ENCODE results near the gene CFAP69.

The CFAP69 gene

GRCh38 chr7:90244909-90245851, at the start of gene CFAP69:
Gene CFAP69 (plus strand): TSS chr7:90245174. CDS start chr7:90245425, 251 bp downstream.
- DNase-seq, result peak; percentile 16

DNA sequence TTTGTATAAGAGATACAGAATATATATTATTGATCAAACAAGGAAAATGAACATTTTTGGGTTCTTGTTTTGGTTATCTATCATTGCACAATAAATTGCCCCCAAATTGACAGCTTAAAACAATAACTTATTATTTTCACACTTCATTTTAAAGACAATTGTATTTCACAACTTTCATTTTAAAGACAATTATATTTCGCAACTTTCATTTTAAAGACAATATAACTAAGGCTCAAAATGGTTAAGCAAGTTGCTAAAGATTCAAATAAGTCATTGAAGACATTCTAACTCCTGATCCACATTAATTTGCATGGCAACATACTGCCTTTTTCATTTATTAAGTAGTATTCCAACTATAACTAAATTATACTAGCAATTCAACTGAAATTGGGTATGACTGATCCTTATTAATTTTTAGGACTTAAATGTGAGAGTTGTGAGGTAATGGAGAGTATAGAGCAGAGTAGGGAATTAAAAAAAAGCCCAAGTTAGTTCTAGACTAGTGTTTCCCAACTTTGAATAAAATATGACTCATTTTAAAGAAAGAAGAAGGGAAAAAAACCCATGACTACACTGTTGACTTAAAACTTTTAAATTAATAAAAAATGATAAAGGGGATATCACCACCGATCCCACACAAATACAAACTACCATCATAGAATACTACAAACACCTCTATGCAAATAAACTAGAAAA, 43.3 kb upstream of the CFAP69 start:
- no peak for DNase-seq

DNA sequence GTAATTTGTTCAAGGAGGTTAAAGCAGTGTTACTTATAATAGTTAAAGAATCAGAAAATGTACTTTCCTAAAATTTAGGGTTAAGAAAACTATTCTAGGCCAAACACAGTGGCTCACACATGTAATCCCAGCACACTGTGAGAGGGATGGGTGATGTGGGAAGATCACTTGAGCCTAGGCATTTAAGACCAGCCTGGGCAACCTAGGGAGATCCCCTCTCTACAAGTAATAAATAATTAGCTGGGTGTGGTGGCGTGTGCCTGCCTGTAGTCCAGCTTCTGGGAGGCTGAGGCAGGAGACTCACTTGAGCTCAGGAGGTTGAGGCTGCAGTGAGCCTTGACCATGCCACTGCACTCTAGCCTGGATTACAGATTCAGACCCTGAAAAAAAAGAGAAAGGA, 37.0 kb upstream of the CFAP69 start:
- no peak for DNase-seq

DNA sequence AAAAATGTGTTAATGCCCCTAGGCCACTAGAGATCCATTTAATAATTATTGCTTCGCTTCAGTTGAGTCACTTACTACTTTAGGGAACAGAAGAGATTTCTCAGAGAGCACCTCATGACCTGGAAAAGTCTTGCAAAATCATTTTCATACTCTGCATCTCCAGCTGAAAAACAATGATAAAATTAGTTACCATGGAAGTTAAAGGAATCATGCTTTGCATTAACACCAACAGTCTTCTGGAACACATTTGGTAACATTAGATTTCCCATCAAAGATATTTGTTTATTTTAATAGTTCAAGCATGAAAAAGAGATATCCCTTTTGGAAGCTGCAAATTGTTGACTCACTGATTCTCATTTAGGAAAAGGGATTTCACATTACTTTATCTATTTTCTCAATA, 35.2 kb upstream of the CFAP69 start:
- no peak for DNase-seq

DNA sequence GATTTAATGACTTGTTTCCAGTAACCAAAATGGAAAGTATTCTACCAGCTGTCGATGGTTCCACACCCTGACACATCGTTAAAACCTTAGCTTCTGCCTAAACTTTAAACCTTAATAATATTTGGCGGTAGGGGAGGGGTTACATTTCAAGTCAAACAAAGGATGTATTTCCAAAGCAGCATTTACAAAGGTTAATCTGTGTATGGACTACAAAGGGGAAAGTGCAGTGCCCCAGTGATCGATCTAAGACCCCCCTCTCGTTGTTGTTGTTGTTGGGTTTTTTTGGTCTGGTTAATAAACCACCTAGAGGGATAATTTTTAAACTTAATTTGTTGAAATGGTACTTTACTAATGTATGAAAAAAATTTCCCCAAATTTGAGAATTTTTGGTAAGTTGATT, 34.5 kb upstream of the CFAP69 start:
- DNase-seq, result no peak

DNA sequence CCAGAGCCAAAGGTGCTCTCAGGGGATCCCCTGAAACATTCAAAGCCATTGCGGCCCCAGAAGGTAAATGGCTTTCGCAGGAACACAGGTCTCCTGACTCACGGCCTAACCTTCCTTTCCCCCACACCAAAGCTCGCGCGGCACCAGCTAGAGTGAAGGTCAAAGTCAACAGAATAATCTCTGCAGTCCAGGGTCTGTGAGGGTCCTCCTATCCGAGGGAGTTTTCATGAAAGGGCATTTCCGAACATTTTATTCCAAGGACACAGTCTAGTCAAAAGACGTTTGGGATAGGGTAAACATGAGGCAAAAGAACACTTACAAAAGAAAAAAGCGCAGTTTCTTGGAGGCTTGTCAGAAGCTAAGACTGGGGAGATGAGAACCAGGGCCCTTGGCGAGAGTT, 34.0 kb upstream of the CFAP69 start:
- DNase-seq, result no peak

DNA sequence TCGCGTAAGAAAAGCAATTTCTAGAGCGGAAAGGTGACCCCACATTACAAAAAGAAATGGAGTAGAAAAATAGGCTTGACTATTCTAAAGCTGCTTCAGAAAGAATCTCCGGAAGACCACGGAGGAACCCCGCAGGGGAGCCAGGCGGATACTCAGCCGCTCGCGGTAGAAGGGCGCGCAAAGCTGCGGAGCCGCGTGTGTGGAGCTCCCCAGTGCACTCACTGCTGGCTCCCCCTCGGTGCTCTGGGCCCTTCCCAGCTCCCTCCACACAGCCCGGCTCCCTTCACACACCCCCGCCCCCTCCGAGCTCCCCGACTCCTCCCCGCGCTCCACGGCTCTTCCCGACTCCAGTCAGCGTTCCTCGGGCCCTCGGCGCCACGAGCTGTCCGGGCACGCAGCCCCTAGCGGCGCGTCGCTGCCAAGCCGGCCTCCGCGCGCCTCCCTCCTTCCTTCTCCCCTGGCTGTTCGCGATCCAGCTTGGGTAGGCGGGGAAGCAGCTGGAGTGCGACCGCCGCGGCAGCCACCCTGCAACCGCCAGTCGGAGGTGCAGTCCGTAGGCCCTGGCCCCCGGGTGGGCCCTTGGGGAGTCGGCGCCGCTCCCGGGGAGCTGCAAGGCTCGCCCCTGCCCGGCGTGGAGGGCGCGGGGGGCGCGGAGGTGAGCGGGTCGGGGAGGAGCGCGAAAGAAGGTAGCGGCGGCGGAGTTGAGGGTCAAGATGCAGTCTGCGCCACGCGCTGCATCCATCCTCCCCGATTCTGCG, 33.4 kb upstream of the CFAP69 start, which contains the start of gene STEAP2:
Gene STEAP2, plus strand, starts transcription at position 350 of the 758 bp plus-strand sequence. CDS start 13,343 bp downstream, outside the sequence.
- peak; percentile 8 for DNase-seq

DNA sequence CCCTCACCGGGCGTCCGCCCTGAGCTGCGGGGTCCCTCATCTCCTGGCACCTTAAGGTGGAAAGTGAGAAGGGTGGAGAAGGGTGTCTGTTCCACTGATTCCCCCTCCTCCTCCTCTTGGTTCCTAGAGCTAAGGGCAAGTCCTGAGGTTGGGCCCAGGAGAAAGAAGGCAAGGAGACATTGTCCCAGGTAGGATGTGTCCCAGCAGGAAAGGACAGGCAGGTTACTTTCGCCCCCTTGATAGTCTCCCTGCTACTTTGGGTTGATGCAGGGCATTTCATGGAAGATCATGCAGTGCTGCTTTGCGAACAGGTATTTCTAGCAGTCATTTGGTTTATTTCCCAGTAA, 32.9 kb upstream of the CFAP69 start:
- no peak for DNase-seq

DNA sequence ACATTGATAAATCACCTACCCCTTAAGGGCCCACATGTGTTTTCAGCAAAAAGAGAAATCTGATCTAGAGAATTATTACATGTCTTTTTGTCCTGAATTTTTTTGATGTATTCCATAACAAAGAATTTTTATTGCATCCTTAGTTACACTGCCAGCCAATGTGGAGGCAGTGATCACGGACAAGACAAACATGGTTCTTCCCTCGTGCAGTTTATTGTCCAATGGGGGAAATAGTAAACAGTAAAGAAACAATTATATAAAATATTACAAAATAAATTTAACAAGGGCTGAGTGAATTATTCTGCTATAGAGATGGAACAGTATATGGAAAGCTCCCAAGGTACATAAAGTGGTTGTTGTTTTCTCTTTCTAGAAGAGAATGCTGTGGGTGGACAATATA, 31.5 kb upstream of the CFAP69 start:
- DNase-seq, result no peak

DNA sequence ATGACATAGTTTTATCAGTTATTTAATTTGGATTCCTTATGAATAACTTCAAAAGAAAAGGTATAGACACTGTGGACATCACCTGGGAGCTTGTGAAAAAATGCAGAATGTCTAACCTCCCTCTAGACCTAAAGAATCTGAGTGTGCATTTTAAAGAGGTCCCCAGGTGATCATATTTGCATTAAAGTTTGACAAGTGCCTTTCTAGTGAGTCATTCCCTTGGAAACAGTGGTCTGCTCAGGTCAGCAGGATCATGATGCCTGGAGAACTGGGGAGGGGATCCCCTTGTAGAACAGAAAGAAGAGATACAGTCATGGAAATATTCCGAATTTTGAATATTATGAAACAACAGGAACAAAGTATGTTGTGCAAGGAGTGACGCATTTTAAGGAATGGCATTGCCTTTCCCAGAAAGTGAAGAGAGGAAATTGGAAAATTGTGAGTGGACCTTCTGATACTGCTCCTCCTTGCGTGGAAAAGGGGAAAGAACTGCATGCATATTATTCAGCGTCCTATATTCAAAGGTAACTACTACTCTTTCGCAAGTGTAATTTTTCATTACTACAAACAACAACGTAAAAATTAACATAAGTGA, 28.8 kb upstream of the CFAP69 start:
- no peak for DNase-seq

DNA sequence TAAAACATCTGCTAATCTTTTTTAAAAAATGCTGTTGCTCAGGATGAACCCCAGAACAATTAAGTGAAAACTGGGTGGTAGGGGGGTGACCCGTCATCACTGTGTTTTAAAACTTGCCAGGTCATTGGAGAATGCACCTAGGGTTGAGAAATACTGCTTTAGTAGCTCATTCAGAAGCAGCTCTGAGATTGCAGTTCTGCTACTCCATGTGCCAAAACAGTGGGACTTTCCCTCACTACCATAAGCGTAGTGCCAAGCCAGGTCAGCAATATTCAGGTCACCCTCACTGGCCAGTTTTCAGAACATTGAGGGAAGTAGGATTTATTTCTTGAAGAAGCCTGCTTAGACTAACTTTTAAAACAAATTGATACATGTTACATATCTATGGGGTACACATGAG, 28.2 kb upstream of the CFAP69 start:
- no peak for DNase-seq

DNA sequence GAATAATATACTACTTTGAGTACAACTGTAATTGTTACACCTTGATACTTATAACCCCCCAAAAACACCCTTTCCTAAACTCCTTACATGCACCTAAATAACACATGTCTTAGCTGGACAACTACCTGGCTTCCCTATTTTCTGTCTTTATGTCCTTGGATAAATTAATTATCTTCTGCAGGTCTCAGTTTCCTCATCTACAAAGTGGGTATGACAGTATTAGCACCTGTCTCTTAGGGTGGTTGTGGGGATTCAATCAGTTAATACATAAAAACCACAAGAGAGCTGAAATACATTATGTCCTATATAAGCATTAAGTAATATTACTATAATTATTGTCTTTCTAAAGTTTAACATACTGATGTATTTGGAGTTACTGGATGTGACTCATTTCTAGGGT, 22.6 kb upstream of the CFAP69 start:
- DNase-seq, result no peak

DNA sequence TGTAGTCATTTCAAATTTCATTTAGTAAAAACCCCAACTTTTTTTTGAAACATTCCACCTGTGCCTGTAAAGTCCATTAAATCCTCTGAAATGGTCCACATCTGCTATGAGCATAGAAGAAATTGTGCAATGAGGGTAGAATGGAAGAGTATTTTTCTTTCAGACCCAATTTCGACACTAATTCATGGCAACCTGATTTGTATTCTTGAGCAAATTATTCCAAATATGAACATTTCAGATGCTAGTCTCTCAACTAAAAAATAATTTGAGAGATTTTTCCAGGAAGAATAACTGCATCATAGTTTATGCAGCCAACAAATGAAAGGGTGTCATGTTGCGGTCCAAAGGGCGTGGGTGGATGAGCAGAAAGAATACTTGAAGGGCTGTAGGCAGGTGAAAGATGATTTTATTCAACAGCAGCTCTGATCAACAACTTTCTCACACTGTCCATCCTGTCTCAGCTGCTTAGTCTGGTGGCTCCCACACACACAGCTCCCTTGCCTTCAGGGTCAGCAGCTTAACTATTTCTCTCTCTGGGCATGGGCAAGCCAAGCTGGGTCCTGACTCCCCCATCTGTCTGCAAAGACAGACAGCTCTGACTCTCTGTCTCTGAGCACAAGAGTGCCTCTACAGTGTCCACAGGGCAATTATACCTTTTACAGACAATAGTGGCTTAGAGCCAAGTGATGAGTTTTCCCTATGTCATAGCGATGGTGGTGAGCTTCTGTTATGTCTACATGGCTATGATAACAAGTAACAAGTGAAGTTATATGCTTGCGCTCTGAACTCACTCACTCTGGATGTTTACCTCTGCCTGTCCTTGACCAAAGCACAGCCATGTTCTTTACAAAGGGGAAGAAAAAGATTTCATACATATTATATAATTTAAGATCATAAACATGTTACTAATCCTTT, 21.9 kb upstream of the CFAP69 start:
- no peak for DNase-seq

GRCh38 chr7:90224195-90224594, 20.8 kb upstream of the CFAP69 start:
- no peak for DNase-seq

DNA sequence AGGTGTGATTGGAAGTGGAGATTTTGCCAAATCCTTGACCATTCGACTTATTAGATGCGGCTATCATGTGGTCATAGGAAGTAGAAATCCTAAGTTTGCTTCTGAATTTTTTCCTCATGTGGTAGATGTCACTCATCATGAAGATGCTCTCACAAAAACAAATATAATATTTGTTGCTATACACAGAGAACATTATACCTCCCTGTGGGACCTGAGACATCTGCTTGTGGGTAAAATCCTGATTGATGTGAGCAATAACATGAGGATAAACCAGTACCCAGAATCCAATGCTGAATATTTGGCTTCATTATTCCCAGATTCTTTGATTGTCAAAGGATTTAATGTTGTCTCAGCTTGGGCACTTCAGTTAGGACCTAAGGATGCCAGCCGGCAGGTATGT, 19.8 kb upstream of the CFAP69 start:
- DNase-seq, result no peak

DNA sequence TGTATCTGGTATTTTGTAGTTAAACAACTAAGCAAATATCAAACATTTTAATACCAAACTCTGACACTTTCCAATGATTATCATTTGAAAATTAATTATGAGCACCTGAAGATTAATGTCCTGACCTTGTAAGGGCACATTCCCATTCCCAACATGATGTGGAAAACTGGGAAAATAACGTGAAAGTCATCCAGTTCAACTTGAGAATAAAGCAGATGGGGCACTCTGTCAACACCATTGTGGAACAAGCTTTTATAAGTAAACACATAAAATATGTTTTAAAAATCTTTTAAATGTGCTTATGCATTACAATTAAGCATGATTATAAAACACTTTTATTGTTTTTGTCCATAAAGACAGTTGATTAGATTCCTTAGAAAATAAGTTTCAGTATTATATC, 19.4 kb upstream of the CFAP69 start:
- no peak for DNase-seq

- no peak for DNase-seq
These were observed 17.7 kb upstream of the CFAP69 start for GRCh38 chr7:90227259-90227658.

DNA sequence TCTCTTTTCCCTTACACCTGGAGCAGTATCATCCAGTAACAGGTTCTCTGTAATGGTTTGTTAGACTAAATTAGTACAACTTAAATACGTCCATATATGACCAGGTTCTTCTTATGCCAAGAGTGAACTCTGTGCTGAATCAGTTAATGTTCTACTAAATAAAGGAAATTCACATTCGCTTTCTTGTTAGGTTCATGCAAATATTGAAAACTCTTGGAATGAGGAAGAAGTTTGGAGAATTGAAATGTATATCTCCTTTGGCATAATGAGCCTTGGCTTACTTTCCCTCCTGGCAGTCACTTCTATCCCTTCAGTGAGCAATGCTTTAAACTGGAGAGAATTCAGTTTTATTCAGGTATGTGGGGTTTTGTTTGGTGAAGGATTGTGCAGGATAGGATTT, 15.3 kb upstream of the CFAP69 start:
- no peak for DNase-seq

- no peak for DNase-seq
These were observed 14.1 kb upstream of the CFAP69 start for GRCh38 chr7:90230834-90231233.

- no peak for DNase-seq
These were observed 13.7 kb upstream of the CFAP69 start for GRCh38 chr7:90231304-90231703.

DNA sequence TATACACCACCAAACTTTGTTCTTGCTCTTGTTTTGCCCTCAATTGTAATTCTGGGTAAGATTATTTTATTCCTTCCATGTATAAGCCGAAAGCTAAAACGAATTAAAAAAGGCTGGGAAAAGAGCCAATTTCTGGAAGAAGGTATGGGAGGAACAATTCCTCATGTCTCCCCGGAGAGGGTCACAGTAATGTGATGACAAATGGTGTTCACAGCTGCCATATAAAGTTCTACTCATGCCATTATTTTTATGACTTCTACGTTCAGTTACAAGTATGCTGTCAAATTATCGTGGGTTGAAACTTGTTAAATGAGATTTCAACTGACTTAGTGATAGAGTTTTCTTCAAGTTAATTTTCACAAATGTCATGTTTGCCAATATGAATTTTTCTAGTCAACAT, 12.5 kb upstream of the CFAP69 start:
- no peak for DNase-seq

DNA sequence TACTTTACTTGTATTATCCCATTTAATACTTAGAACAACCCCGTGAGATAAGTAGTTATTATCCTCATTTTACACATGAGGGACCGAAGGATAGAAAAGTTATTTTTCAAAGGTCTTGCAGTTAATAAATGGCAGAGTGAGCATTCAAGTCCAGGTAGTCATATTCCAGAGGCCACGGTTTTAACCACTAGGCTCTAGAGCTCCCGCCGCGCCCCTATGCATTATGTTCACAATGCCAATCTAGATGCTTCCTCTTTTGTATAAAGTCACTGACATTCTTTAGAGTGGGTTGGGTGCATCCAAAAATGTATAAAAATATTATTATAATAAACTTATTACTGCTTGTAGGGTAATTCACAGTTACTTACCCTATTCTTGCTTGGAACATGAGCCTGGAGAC, 11.4 kb upstream of the CFAP69 start:
- no peak for DNase-seq

All from NCI-H446 treated with DMSO at 0.1 percent for 48 hours (cell line).